AG20443 (cell line): ENCODE measurements around the gene ATP13A3.

Experiments
- DNase-seq: peaks from one replicate; pipeline ENCODE4 v3.0.0; 2012; ENCODE audit warnings: low spot score, mixed read lengths

Gene ATP13A3

GRCh38 chr3:194392576-194392975 is 94.2 kb downstream of the ATP13A3 start:
- DNase-seq = no peak

- no peak for DNase-seq
These were observed 96.0 kb downstream of the ATP13A3 start for GRCh38 chr3:194390835-194391234.

GRCh38 chr3:194389269-194389668 is 97.5 kb downstream of the ATP13A3 start:
- no peak for DNase-seq

GRCh38 chr3:194387926-194388418 is 98.8 kb downstream of the ATP13A3 start:
- no peak for DNase-seq

- no peak for DNase-seq
These were observed 99.5 kb downstream of the ATP13A3 start for GRCh38 chr3:194387276-194387675.

GRCh38 chr3:194386648-194387047 is 100.2 kb downstream of the ATP13A3 start:
- DNase-seq = no peak

- no peak for DNase-seq
These were observed 100.7 kb downstream of the ATP13A3 start for GRCh38 chr3:194386066-194386465.

GRCh38 chr3:194384569-194385001 is 102.2 kb downstream of the ATP13A3 start:
- DNase-seq = no peak

GRCh38 chr3:194384156-194384555 is 102.6 kb downstream of the ATP13A3 start:
- DNase-seq = no peak

GRCh38 chr3:194383276-194383940 is 103.4 kb downstream of the ATP13A3 start:
- DNase-seq = no peak

- no peak for DNase-seq
These were observed 103.9 kb downstream of the ATP13A3 start for GRCh38 chr3:194382892-194383223.

GRCh38 chr3:194382196-194382891 is 104.5 kb downstream of the ATP13A3 start:
- DNase-seq = no peak

GRCh38 chr3:194381460-194381875 is 105.3 kb downstream of the ATP13A3 start:
- DNase-seq = no peak

- DNase-seq = no peak
These were observed 106.5 kb downstream of the ATP13A3 start for GRCh38 chr3:194380326-194380725.

- DNase-seq = no peak
These were observed 107.2 kb downstream of the ATP13A3 start for GRCh38 chr3:194379651-194380050.

GRCh38 chr3:194379231-194379630 is 107.6 kb downstream of the ATP13A3 start:
- no peak for DNase-seq

GRCh38 chr3:194377708-194378107 is 109.1 kb downstream of the ATP13A3 start:
- DNase-seq = no peak

- DNase-seq = no peak
These were observed 110.6 kb downstream of the ATP13A3 start for GRCh38 chr3:194376241-194376560.

- DNase-seq = no peak
These were observed 111.1 kb downstream of the ATP13A3 start for GRCh38 chr3:194375473-194376240.

GRCh38 chr3:194374935-194375334 is 111.9 kb downstream of the ATP13A3 start:
- DNase-seq = no peak

GRCh38 chr3:194373899-194374298 is 112.9 kb downstream of the ATP13A3 start:
- DNase-seq = no peak

GRCh38 chr3:194373028-194373427 is 113.8 kb downstream of the ATP13A3 start:
- no peak for DNase-seq

GRCh38 chr3:194370753-194371152 is 116.0 kb downstream of the ATP13A3 start:
- DNase-seq = no peak
